Measurements from ENCODE around the gene TOMM5. TPM values are rescaled to one million over a fixed set of nuclear protein-coding genes. Genes with fewer than 3 reads are reported as not detected.
A peak's percentile ranks its signal among the peaks of the same experiment; 100 is the strongest.
"Not testable (repeated sequence)": the region's sequence is repeated elsewhere in the genome, so short reads cannot be mapped to it uniquely, and the experiment has no call there.

The TOMM5 gene
- total RNA-seq, 1 experiment from 2014 or later: 265 TPM

GRCh38 chr9:37611961-37612360 lies 19.6 kb upstream of the TOMM5 start:
- DNase-seq (ENCODE audit: low read depth): no peak

- DNase-seq (ENCODE audit: low read depth): no peak
Observed at GRCh38 chr9:37611014-37611413, 18.6 kb upstream of the TOMM5 start.

- no peak for DNase-seq (ENCODE audit: low read depth)
Observed at GRCh38 chr9:37609735-37610397, 17.5 kb upstream of the TOMM5 start.

GRCh38 chr9:37608250-37608649 lies 15.9 kb upstream of the TOMM5 start:
- DNase-seq (ENCODE audit: low read depth): no peak

GRCh38 chr9:37604296-37604695 lies 11.9 kb upstream of the TOMM5 start:
- DNase-seq (ENCODE audit: low read depth): no peak

GRCh38 chr9:37602817-37603216 lies 10.4 kb upstream of the TOMM5 start:
- DNase-seq (ENCODE audit: low read depth): no peak

- DNase-seq (ENCODE audit: low read depth): not testable (repeated sequence)
Observed at GRCh38 chr9:37602061-37602460, 9.7 kb upstream of the TOMM5 start.

- DNase-seq (ENCODE audit: low read depth): no peak
Observed at GRCh38 chr9:37596504-37596903, 4.1 kb upstream of the TOMM5 start.

GRCh38 chr9:37593883-37594448 lies 1.6 kb upstream of the TOMM5 start:
- DNase-seq (ENCODE audit: low read depth): peak; percentile 26

- no peak for DNase-seq (ENCODE audit: low read depth)
Observed at GRCh38 chr9:37587521-37587920, 4.9 kb downstream of the TOMM5 start.

- no peak for DNase-seq (ENCODE audit: low read depth)
Observed at GRCh38 chr9:37583522-37584121, 8.8 kb downstream of the TOMM5 start.

GRCh38 chr9:37582548-37583157 lies 9.7 kb downstream of the TOMM5 start:
- peak; percentile 55 for DNase-seq (ENCODE audit: low read depth)

GRCh38 chr9:37575921-37576721 lies 16.3 kb downstream of the TOMM5 start, which contains the start of gene FBXO10:
TSS of gene FBXO10 (minus strand) at chr9:37576380. CDS start at chr9:37541768, 34,612 bp downstream.
- peak; percentile 72 for DNase-seq (ENCODE audit: low read depth)

- peak; percentile 10 for DNase-seq (ENCODE audit: low read depth)
Observed at GRCh38 chr9:37575511-37575914, 16.9 kb downstream of the TOMM5 start.

- no peak for DNase-seq (ENCODE audit: low read depth)
Observed at GRCh38 chr9:37575001-37575400, 17.4 kb downstream of the TOMM5 start.

- no peak for DNase-seq (ENCODE audit: low read depth)
Observed at GRCh38 chr9:37574241-37574721, 18.1 kb downstream of the TOMM5 start.

- DNase-seq (ENCODE audit: low read depth): no peak
Observed at GRCh38 chr9:37571282-37571681, 21.1 kb downstream of the TOMM5 start.

- DNase-seq (ENCODE audit: low read depth): no peak
Observed at GRCh38 chr9:37566716-37567115, 25.7 kb downstream of the TOMM5 start.

GRCh38 chr9:37565661-37566618 lies 26.5 kb downstream of the TOMM5 start:
- no peak for DNase-seq (ENCODE audit: low read depth)

- no peak for DNase-seq (ENCODE audit: low read depth)
Observed at GRCh38 chr9:37564916-37565315, 27.5 kb downstream of the TOMM5 start.
